GM19351 (cell line): Measurements from ENCODE around the gene VEPH1.
A peak's percentile ranks its signal among the peaks of the same experiment; 100 is the strongest.
"Not testable (repeated sequence)": the region's sequence is repeated elsewhere in the genome, so short reads cannot be mapped to it uniquely, and the experiment has no call there.

ENCODE experiments used
- ATAC-seq: cut with Tn5 transposase; IDR thresholded peaks from one replicate; pipeline ENCODE4 v1.9.1; 2021; ENCODE audit warnings: mild to moderate bottlenecking, moderate library complexity; ENCODE audit not compliant: unreplicated experiment

The VEPH1 gene

DNA sequence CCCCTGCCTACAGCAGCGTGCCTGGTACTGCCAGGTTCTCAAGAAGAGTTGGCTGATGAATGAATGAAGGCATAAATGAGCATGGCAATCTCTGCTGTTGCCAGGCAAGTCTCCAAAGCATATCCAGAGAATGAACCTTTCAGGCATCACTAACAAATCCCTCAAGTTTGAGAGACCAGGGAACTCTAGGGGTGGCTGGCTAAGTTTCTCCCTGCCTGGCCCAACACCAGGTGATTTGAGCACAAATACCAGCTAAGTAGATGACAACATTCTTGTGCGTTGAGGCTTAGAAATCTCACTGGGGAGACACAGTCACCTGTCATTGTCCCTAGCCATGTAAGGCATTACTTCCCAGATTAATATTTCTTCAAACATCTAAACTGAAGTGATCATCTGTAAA, 147.9 kb downstream of the VEPH1 start:
- no peak for ATAC-seq

DNA sequence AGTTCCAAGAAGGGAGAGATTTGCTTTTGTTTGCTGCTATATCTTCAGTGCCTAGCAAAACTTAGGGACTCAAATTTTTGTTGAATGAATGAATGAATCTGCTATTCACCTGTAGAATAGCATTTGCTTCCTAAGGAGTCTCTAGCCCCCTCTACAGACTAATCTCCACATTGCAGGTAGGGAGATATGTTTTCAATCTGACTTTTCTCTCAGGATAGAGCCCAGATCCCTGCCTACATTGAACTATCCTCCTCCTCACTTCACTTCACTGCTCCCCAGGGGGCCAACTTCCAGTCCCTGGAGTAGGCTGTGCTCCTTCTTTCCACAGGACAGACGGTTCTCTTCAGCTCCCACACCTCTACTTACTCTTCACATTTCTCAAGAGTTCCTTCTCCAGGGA, 148.5 kb downstream of the VEPH1 start:
- ATAC-seq, result no peak

DNA sequence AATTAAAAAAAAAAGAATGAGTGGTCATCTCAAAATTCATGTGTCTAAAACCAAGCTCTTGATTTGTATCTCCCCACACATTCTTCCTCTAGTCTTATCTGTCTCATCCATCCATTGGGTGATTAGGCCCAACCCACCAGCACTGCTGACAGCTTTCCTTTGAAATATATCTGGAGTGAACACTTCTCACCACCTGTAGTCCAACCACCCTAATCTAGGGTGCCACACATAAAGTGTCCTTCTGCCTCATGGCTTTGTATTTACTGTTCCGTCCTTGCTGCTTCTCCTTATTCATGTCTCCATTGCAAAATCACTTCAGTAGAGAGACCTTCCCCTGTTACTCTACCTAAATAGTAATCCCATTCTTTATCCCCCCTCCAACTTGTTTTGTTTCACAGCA, 149.0 kb downstream of the VEPH1 start:
- no peak for ATAC-seq

DNA sequence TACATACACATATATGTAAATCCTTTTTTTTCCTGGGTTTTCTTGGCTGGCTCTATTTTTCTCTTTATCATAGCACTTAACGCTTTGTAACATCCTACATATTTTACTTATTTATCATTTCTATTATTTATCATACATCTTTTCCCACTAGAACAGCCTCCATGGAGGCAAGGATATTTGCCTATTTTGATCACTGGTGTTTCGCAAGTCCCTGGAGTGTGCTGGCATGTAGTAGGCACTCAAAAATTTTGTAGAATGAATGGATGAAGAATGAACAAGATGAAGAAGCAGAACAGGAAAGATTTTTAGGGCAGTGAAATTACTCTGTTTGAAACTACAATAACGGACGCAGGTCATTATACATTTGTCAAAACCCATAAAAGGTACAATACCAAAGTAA, 149.6 kb downstream of the VEPH1 start:
- no peak for ATAC-seq

DNA sequence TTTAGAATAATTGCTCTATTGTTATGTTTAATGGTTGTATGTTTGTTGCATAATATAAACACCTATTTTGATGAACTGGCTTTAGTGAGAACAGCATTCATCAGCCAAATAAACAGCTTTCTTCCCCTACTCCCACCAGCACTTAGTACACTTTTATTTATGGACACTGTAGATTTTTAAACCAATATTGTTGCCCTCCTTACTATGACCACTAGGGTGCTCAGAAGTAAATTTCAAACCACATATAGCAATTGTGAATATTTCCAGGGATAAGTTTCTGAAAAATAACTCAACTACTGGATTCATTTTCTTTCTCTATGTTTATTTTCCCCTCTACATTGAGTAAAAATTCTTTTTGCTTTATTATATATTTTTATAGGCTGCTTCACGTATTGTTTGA, 151.2 kb downstream of the VEPH1 start:
- peak; percentile 46 for ATAC-seq

DNA sequence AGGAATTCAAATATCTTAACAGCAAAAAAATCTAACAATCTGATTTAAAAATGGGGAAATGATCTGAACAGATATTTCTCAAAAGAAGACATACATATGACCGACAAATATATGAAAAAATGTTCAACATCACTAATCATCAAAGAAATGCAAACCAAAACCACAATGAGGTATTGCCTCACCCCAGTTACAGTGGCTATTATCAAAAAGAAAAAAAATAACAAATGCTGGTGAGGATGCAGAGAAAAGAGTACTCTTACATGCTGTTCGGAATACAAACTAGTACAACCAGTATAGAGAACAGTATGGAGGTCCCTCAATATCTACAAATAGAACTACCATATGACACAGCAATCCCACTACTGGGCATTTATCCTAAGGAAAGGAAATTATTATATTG, 152.6 kb downstream of the VEPH1 start:
- not testable (repeated sequence) for ATAC-seq

DNA sequence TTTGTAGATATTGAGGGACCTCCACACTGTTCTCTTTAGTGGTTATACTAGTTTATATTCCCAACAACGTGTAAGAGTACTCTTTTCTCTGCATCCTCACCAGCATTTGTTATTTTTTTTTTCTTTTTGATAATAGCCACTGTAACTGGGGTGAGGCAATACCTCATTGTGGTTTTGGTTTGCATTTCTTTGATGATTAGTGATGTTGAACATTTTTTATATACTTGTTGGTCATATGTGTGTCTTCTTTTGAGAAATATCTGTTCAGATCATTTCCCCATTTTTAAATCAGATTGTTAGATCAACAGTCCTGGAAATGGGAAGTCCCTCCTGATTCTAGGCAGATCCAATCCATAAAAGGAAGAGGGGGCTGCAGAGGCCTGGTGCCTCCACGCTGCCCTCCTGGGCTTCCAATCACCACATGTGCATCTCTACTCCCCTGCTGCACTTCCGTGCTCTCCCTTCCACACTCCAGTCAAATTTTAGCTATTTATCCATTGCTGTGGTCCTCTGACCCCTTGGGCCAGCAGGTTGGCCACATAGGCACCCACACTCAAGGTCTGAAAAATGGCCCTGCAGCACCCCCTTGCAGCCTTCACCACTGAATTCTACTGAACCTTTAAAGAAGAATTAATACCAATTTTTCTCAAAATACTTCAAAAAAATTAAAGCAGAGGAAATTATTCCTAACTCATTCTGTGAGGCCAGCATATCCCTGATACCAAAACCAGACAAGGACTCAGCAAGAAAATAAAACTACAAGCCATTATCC, 154.7 kb downstream of the VEPH1 start:
- not testable (repeated sequence) for ATAC-seq

DNA sequence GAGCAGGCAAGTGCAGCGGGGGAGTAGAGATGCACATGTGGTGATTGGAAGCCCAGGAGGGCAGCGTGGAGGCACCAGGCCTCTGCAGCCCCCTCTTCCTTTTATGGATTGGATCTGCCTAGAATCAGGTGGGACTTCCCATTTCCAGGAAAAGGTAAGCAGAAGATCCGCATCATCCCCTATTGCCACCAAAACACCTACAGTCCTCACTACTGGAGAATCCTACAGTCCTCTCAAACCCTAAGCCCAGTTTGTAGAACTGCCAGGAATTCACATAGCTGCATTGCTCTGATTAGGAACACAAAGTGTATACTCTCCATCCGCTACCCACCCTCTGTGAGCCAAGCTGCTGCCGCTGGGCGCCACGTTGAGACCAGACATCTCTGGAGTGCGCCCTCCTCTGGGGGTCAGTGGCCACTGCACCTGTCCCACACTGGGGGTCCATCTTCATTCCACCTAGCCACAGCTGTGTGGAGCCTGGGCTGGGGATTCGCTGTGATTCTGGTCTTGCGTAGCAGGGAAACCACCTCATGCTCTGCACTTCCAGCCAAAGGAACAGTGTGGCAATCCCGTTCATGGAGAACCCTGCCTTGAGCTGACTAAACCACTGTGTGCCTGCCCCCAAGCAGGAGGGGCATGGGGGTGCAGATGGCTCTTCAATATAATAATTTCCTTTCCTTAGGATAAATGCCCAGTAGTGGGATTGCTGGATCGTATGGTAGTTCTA, 155.5 kb downstream of the VEPH1 start:
- ATAC-seq, result no peak

DNA sequence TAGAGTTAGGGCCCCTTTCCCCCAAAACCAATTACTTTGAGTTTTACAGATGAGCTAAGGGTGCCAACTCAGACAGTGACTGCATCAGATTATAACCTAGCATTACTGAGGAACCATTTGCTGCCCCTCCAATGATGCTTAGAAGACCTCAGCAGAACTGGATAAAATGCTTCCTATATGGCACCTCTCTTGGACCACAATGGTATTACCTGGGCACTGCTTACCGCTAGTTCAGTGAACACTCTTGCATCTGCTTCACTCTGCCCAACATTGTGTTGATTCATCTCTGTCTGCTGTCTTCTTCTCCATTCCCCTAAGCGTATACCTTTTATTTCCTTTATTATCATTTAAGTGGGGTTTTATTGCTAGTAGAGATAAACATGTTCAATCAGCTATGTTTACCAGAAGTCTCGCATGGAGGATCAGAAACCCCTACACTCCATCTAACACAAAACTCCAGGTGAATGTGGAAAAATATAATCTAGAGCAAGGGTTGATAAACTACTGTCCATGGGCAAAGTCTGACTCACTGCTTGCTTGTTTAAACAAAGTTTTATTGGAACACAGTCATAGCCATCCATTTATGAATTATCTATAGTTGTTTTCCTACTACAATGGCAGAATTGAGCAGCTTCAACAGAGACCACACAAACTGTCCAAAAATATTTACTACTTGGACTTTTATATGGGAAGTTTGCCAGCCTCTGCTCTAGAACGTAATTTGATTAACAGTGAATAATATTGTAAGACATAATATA, 166.8 kb downstream of the VEPH1 start:
- no peak for ATAC-seq

DNA sequence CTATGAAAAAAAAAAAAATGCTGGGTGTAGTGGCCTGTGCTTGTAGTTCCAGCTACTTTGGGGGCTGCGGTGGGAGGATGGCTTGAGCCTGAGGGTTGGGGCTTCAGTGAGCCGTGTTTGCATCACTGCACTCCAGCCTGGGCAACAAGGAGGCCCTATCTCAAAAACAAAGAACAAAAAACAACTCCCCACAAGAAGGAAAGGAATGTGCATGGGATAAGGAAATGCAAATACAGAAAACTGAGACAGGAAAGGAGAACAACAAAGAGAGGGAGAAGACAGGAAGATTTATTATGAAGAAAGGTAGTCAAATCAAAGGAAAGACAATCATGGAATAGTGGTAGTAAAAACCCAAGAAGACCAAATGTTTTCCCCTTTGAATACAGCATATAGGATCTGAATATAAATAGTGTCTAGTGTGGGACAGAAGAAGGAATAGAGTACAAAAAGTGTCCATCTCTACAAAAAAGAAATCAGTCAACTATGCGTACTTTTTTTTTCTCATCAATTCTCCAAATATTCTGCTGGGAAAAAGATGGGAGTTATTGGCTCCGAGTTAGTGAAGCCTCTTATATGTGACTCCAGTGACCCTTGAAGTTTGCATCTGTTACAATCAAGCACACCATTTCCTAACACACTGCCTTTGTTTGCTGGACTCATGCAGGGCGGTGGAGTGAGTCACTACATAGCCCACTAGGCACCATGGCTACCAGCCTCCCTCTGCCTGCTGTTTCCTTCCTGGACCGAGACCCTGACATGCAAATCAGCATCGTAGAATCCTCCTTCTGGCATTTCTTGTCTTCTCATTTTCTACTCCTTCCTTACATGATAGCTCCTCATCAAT, 167.8 kb downstream of the VEPH1 start:
- no peak for ATAC-seq

DNA sequence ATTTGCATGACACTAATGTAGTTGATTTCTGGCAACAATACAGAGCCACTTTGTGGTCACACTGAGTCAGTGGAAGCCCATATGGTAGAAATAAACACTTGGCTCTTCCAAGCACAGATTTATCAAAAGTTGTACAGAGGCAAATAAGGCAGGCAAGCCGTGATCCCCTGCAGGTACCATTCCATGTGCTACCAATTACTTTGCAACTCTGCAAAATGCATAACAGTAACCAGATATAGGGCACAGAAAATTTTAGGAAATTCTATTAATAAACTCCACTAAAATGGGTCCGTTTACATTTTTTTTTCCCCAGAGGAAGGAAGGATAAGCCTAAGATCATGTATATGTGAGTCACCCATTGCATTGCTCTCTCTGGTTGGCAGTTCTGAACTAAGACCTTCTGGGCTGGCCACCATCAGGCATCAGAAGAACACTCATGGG, 169.6 kb downstream of the VEPH1 start:
- ATAC-seq, result no peak

DNA sequence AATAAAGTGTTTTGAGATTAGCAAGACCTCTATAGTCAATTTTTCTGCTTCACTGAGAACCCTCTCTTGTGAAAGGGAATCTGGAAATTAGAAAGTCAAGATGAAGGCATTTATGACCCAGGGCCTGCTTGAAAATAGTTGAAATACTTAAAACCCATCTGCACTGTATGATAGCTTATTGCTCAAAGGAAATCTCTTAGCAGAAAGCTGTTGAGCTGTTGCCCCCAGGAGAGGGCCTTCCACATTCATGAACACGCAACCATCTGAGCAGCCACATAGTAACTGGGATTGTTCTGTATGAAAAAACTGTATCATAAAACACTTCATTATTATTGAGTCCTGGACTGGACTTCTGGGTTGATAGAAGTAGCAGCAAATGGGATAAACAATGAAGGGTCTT, 173.0 kb downstream of the VEPH1 start:
- no peak for ATAC-seq

DNA sequence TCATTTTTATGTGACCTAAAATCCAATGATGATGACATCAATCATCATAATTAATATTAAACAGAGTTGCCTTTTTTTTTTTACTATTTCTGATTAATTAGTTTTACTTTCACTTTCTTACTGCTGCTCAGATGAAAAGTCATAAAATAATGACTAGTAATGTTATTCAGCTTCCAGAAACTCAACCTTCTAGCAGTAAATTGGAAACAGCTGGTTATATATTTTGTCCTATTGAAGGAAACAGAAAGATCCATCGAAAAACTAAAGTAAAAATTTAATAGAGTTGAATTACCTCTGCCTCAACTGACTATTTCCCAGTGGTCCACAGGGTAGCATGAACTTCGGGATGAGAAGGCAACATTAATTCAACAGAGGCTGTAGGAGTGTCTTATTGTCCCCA, 173.7 kb downstream of the VEPH1 start:
- no peak for ATAC-seq

DNA sequence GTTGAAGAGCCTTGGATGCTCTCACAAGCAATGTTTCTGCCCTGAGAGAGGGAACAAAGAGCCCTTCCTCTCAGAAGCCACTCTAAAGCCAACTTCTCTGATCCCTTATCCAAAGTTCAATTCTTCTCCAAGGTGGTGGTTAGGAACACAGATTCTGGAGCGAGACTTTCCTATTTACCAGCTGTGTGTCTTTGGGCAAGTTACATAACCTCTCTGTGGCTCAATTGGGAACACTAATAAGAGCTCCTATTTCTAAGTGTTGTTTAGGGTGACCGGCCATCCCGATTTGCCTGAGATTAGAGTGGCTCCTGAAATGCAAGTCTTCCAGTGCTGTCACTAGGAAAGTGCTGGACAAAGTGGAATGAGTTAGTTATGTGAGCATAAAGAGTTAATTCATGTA, 175.4 kb downstream of the VEPH1 start:
- no peak for ATAC-seq

DNA sequence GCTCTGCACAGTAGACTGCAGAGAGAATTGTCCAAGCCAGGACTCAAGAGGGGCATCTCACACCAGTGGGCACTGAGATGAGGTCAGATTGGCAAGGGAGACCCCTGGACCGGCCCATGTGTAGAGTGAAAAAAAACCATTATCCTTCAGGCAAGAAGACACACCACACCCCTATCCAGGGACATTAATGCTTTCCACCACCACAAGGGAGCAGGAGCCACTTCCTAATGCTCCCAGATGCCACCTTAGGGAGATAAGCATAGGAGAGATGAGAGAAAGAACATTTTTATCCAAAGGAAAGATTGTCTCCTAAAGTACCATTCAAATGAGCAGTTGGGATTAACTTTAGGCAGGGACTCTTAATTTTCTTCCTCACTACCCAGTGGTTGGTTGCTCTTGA, 176.2 kb downstream of the VEPH1 start:
- no peak for ATAC-seq

DNA sequence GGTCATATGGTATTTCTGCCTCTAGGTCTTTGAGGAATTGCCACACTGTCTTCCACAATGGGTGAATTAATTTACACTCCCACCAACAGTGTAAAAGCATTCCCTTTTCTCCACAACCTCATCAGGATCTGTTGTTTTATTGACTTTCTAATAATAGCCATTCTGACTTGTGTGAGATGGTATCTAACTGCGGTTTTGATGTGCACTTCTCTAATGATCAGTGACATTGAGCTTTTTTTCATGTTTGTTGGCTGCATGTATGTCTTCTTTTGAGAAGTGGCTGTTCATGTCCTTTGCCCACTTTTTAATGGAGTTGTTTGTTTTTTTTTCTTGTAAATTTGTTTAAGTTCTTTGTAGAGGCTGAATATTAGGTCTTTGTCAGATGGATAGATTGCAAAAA, 178.3 kb downstream of the VEPH1 start:
- not testable (repeated sequence) for ATAC-seq

DNA sequence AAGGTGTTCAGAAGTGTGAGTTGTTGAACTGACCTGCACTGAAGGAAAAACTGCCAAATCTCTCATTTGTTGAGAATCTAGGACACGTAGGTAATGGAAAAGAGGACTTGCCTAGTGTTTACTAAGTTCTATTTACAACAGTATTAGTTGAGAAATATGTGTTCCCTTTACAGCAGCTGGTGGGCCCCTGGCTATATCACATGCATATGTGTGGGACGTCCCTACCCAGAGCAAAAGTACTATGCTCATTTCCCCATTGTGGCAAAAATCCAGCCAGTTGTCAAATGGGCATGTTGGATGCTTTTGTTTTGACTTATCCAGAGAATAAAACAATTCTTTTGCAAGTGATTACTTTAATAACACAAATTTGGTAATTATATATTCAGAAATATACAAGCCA, 179.9 kb downstream of the VEPH1 start:
- no peak for ATAC-seq

DNA sequence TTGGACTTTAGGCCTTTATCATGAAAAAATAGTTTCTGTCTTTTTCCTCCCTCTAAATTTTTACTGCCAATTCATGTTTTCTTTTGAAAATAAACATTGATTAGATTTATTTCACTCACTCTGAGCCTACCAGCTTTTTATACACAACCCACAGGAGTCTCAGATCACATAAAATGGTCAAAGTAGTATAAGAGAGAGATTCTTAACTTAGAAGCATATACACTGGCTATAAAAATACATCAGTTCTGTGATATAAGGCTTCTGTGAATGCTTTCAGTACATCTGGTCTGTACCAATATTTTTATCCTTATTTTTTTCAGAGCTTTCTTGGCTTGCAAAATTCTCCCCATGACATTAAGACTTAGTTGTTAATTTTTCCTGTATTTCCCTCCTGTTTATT, 183.5 kb downstream of the VEPH1 start:
- ATAC-seq, result no peak

DNA sequence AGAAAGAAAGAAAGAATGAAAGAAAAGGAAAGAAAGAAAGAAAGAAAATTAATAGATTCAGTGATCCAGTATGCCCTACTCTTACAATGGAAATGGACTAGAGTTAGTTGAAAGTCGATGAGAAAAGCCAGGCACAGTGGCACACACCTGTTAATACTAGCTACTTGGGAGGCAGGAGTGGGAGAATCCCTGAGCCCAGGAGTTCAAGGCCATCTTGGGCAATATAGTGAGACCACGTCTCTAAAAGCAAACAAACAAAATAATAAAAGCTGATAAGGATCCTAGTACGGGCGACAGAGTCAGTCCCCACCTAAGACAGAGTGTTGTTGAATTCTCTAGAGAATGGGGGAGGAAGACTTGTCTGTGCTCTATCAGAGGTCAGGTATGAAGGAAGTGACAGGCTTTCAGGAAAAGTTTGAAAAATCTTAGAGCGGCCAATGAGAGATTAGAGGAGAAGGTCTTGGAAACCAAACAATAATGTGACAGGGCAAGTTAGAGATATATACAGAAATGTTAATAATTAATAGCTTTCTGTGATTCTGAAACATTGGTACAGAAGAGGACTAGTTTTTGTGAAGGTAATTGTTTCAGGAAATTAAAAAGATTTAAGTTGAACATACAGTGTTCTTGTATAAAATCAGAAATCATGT, 184.5 kb downstream of the VEPH1 start:
- no peak for ATAC-seq

DNA sequence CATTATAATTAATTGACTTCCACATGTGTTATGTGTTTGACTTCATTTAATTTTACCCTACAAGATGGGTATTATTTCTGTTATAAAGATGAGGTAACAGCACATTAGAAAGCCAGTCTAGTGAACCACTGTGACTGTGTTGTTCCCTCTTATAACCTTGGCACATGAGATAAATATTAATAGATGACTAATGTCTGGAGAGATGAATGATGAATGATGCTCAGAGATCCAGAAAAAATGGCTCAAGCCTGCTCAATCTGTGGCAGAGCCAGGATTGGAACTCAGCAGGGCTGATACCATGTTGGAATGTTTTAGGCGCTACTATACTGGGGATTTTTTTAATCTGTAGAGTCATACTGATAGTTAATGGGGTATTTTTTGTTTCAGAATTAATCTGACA, 185.3 kb downstream of the VEPH1 start:
- ATAC-seq, result no peak
